Measurements from ENCODE around the gene PSMF1. TPM values are rescaled to one million over a fixed set of nuclear protein-coding genes. Genes with fewer than 3 reads are reported as not detected.

The PSMF1 gene
- total RNA-seq, 1 experiment from 2014 or later = 153 TPM

DNA sequence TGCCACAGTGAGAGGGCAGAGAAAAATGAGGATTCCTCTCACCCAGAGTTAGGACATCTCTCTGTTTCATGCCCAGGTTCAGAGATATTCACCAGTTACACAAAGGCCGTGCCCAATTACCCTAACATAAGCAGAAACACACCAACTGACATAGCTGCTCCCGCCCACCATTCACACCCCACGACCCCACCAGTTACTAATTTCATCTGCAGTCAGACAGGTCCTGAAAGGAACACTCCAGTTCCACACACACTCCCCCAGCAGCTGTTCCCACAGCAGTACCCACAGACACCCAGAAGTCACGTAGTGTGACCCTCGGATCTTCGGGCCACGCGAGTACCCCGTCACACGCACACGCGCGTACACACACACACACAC, 65.8 kb downstream of the PSMF1 start:
- no peaks in the 10 kb centered on the region for H3K9me2 ChIP-seq (ENCODE audit: insufficient read depth)
- H3K27ac ChIP-seq (ENCODE audit: low read depth, low read length) = no peak overlapping the region; the same call in 1 of the 2 replicates
- peak overlapping the region; percentile 51 to 59 for H3K4me3 ChIP-seq (replicated peaks in 1 of 2; ENCODE audit: low read depth in 1 of 2, low read length in 2 of 2)
- no peak for DNase-seq (ENCODE audit: low read depth, low spot score)
- no peaks in the 10 kb centered on the region for H3K36me3 ChIP-seq (ENCODE audit: control insufficient read depth in 1 of 2, insufficient read depth in 2 of 2, low read length in 2 of 2)
- H3K4me1 ChIP-seq (ENCODE audit: control insufficient read depth in 1 of 2, insufficient read depth in 2 of 2, low read length in 2 of 2) = peaks cover 14 to 32% of the 10 kb centered on the region in 2 experiments; a peak in 3 of 4 replicates
- no peak for ATAC-seq
- ChIA-PET POLR2A (no interaction called here), RAD21 (ENCODE audit: low non-redundant PET in 1 of 2, low total read pairs in 2 of 2, uncharacterized antibody in 2 of 2, unreplicated experiment in 2 of 2) (no interaction called here), CTCF (interaction anchor here (1.4 kb wide), 1 partner anchor 253 kb away, joined by 3 read pairs; no protein-coding TSS in a partner anchor)
- peak overlapping the region; percentile 78 for H3K4me2 ChIP-seq (ENCODE audit: low read length)
- no peaks in the 10 kb centered on the region for H3K79me2 ChIP-seq (ENCODE audit: insufficient read depth, low read length)
- no peaks in the 10 kb centered on the region for H4K20me1 ChIP-seq (ENCODE audit: insufficient read depth)
- H2AFZ ChIP-seq (ENCODE audit: low read depth, low read length, poor library complexity, severe bottlenecking) = no peak overlapping the region
- peak overlapping the region; percentile 58; the same call in 1 of the 2 replicates for H3K9ac ChIP-seq (ENCODE audit: low read length)
- intact Hi-C loops (cut with micrococcal nuclease) = loop anchor here (10.0 kb wide), 1 partner anchor 369 kb away; no protein-coding TSS in a partner anchor
- H3K27me3 ChIP-seq (ENCODE audit: insufficient read depth, low read length) = peaks cover under 1% of the 10 kb centered on the region; the same call in 1 of the 2 replicates
- TF ChIP-seq, protein P1, sequence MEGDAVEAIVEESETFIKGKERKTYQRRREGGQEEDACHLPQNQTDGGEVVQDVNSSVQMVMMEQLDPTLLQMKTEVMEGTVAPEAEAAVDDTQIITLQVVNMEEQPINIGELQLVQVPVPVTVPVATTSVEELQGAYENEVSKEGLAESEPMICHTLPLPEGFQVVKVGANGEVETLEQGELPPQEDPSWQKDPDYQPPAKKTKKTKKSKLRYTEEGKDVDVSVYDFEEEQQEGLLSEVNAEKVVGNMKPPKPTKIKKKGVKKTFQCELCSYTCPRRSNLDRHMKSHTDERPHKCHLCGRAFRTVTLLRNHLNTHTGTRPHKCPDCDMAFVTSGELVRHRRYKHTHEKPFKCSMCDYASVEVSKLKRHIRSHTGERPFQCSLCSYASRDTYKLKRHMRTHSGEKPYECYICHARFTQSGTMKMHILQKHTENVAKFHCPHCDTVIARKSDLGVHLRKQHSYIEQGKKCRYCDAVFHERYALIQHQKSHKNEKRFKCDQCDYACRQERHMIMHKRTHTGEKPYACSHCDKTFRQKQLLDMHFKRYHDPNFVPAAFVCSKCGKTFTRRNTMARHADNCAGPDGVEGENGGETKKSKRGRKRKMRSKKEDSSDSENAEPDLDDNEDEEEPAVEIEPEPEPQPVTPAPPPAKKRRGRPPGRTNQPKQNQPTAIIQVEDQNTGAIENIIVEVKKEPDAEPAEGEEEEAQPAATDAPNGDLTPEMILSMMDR (IDR thresholded peaks at IDR 0.05 in 2 of 3, conservative IDR thresholded peaks at IDR 0.05 in 1 of 3; ENCODE audit: borderline replicate concordance in 1 of 3, insufficient read depth in 1 of 3, low read depth in 2 of 3, low read length in 2 of 3) = no peak
- TF ChIP-seq ELF1 (IDR thresholded peaks at IDR 0.05; ENCODE audit: borderline replicate concordance, low read depth) = no peak
- TF ChIP-seq EZH2phosphoT487 (IDR thresholded peaks at IDR 0.05; ENCODE audit: borderline replicate concordance) = no peak
- TF ChIP-seq, protein P2, sequence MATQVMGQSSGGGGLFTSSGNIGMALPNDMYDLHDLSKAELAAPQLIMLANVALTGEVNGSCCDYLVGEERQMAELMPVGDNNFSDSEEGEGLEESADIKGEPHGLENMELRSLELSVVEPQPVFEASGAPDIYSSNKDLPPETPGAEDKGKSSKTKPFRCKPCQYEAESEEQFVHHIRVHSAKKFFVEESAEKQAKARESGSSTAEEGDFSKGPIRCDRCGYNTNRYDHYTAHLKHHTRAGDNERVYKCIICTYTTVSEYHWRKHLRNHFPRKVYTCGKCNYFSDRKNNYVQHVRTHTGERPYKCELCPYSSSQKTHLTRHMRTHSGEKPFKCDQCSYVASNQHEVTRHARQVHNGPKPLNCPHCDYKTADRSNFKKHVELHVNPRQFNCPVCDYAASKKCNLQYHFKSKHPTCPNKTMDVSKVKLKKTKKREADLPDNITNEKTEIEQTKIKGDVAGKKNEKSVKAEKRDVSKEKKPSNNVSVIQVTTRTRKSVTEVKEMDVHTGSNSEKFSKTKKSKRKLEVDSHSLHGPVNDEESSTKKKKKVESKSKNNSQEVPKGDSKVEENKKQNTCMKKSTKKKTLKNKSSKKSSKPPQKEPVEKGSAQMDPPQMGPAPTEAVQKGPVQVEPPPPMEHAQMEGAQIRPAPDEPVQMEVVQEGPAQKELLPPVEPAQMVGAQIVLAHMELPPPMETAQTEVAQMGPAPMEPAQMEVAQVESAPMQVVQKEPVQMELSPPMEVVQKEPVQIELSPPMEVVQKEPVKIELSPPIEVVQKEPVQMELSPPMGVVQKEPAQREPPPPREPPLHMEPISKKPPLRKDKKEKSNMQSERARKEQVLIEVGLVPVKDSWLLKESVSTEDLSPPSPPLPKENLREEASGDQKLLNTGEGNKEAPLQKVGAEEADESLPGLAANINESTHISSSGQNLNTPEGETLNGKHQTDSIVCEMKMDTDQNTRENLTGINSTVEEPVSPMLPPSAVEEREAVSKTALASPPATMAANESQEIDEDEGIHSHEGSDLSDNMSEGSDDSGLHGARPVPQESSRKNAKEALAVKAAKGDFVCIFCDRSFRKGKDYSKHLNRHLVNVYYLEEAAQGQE (IDR thresholded peaks at IDR 0.05; ENCODE audit: low read depth) = no peak
- TF ChIP-seq ZNF274 (IDR thresholded peaks at IDR 0.05; ENCODE audit: low read depth, low read length) = no peak
- no peak for TF ChIP-seq SP1 (IDR thresholded peaks at IDR 0.05; ENCODE audit: low read depth)
- TF ChIP-seq, protein P3, sequence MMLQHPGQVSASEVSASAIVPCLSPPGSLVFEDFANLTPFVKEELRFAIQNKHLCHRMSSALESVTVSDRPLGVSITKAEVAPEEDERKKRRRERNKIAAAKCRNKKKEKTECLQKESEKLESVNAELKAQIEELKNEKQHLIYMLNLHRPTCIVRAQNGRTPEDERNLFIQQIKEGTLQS (IDR thresholded peaks at IDR 0.05) = no peak
- no peaks in the 10 kb centered on the region for H3K9me3 ChIP-seq (ENCODE audit: control insufficient read depth in 1 of 2, insufficient read depth in 1 of 2, low read depth in 1 of 2, low read length in 2 of 2)
- BruUV-seq (replicated peaks) = no TSS peak
